Cardiac fibroblast (primary cell): Measurements from ENCODE around the gene ALX3.
"Not testable (repeated sequence)": the region's sequence is repeated elsewhere in the genome, so short reads cannot be mapped to it uniquely, and the experiment has no call there.

Source experiments
- DNase-seq, 2 donors: peaks; one replicate each; pipeline versions ENCODE4 v3.0.0 to v3.0.0-alpha.2; 2010; ENCODE audit warnings: low read depth in 2 of 2
- H3K4me3 ChIP-seq, 2 donors: replicated peaks in 1 of 2; 1 replicate in 1 of 2; 2 replicates in 1 of 2; pipeline ENCODE4 v1.5.1; 2011; ENCODE audit warnings: low read depth in 2 of 2, low read length in 2 of 2, mild to moderate bottlenecking in 2 of 2, moderate library complexity in 1 of 2
- CTCF ChIP-seq: IDR thresholded peaks from one replicate; pipeline ENCODE4 v1.5.1; 2011; ENCODE audit warnings: low read depth, mild to moderate bottlenecking, low read length, inconsistent platforms

Gene ALX3

GRCh38 chr1:110083866-110084226 lies 13.4 kb upstream of the ALX3 start:
- H3K4me3 ChIP-seq, result peak overlapping the region in 1 of 2 donors; percentile 55
- DNase-seq, result no peak

GRCh38 chr1:110083061-110083865 lies 12.8 kb upstream of the ALX3 start:
- DNase-seq, result no peak
- no peak for TF ChIP-seq CTCF
- H3K4me3 ChIP-seq, result no peak overlapping the region

More at GRCh38 chr1:110083866-110084226, 13.4 kb upstream of the ALX3 start:
- TF ChIP-seq CTCF, result no peak

GRCh38 chr1:110082477-110082876 lies 12.0 kb upstream of the ALX3 start:
- no peak for DNase-seq

GRCh38 chr1:110081061-110081460 lies 10.6 kb upstream of the ALX3 start:
- H3K4me3 ChIP-seq, result no peak overlapping the region
- TF ChIP-seq CTCF, result no peak
- DNase-seq, result no peak

More at GRCh38 chr1:110082477-110082876, 12.0 kb upstream of the ALX3 start:
- H3K4me3 ChIP-seq, result no peak overlapping the region
- TF ChIP-seq CTCF, result no peak

GRCh38 chr1:110079995-110080394 lies 9.5 kb upstream of the ALX3 start:
- not testable (repeated sequence) for DNase-seq, H3K4me3 ChIP-seq

- DNase-seq, result no peak
- no peak overlapping the region for H3K4me3 ChIP-seq
- no peak for TF ChIP-seq CTCF
These were observed 6.5 kb upstream of the ALX3 start for GRCh38 chr1:110076789-110077500.

- DNase-seq, result no peak
- TF ChIP-seq CTCF, result no peak
- no peak overlapping the region for H3K4me3 ChIP-seq
These were observed 3.7 kb upstream of the ALX3 start for GRCh38 chr1:110074166-110074565.
